RWPE2 (cell line): ENCODE results near the gene CPM.

ENCODE experiments used
- ATAC-seq: fragments of 200-7000 bp; cut with Tn5 transposase; 3 replicates; pipeline ENCODE4 v1.9.1; 2021; ENCODE audit warnings: low read depth
- DNase-seq: peaks from one replicate; pipeline ENCODE4 v3.0.0-alpha.2; 2020; ENCODE audit warnings: low spot score
- H3K27ac ChIP-seq: fragments of 450-650 bp; 2 replicates; pipeline ENCODE4 v1.5.1; 2017; ENCODE audit warnings: mild to moderate bottlenecking; ENCODE audit not compliant: poor library complexity, severe bottlenecking
- H3K27me3 ChIP-seq: fragments of 250-450 bp; sonication (Bioruptor Pico); 2 replicates; pipeline ENCODE4 v1.5.1; 2021; ENCODE audit warnings: mild to moderate bottlenecking, moderate library complexity; ENCODE audit not compliant: insufficient read depth, poor library complexity, severe bottlenecking
- H3K36me3 ChIP-seq: fragments of 250-450 bp; sonication (Bioruptor Pico); 2 replicates; pipeline ENCODE4 v1.5.1; 2020; ENCODE audit warnings: low read depth, mild to moderate bottlenecking, moderate library complexity
- H3K4me1 ChIP-seq: fragments of 250-450 bp; sonication (Bioruptor Pico); 2 replicates; pipeline ENCODE4 v1.5.1; 2021; ENCODE audit warnings: mild to moderate bottlenecking, moderate library complexity; ENCODE audit not compliant: insufficient read depth, poor library complexity, severe bottlenecking
- H3K4me3 ChIP-seq: fragments of 250-450 bp; sonication (Bioruptor Pico); 2 replicates; pipeline ENCODE4 v1.5.1; 2021; ENCODE audit warnings: mild to moderate bottlenecking, moderate library complexity; ENCODE audit not compliant: severe bottlenecking
- H3K9me3 ChIP-seq: fragments of 250-450 bp; sonication (Bioruptor Pico); 2 replicates; pipeline ENCODE4 v1.5.1; 2021; ENCODE audit warnings: mild to moderate bottlenecking, moderate library complexity; ENCODE audit not compliant: severe bottlenecking
- CTCF ChIP-seq: fragments of 450-650 bp; IDR thresholded peaks from one replicate; pipeline ENCODE4 v1.5.1; 2017; ENCODE audit warnings: mild to moderate bottlenecking, moderate library complexity; ENCODE audit not compliant: poor library complexity, severe bottlenecking

CPM gene

GRCh38 chr12:68911197-68911718 is 21.7 kb downstream of the CPM start:
- DNase-seq (no peak), ATAC-seq (no peak)
- Histone ChIP-seq H3K4me1 (peaks cover 17% of the 10 kb centered on the region), H3K27me3 (no peaks in the 10 kb centered on the region), H3K9me3 (no peaks in the 10 kb centered on the region), H3K36me3 (no peaks in the 10 kb centered on the region), H3K4me3 (no peak overlapping the region), H3K27ac (no peak overlapping the region)
- no peak for TF ChIP-seq CTCF

GRCh38 chr12:68910128-68910527 is 22.8 kb downstream of the CPM start:
- TF ChIP-seq CTCF, result no peak
- H3K27ac ChIP-seq, result no peak overlapping the region
- no peaks in the 10 kb centered on the region for H3K9me3 ChIP-seq
- no peak overlapping the region for H3K4me3 ChIP-seq
- ATAC-seq, result peak; percentile 87
- peaks cover 11% of the 10 kb centered on the region for H3K4me1 ChIP-seq
- no peak for DNase-seq
- H3K27me3 ChIP-seq, result no peaks in the 10 kb centered on the region
- no peaks in the 10 kb centered on the region for H3K36me3 ChIP-seq

- Histone ChIP-seq H3K4me3 (no peak overlapping the region), H3K27me3 (no peaks in the 10 kb centered on the region), H3K9me3 (no peaks in the 10 kb centered on the region), H3K36me3 (no peaks in the 10 kb centered on the region), H3K27ac (no peak overlapping the region), H3K4me1 (peaks cover 5% of the 10 kb centered on the region)
- no peak for ATAC-seq
- no peak for TF ChIP-seq CTCF
- no peak for DNase-seq
Observed at GRCh38 chr12:68908076-68908475, 24.9 kb downstream of the CPM start.

- TF ChIP-seq CTCF, result no peak
- peaks cover 5% of the 10 kb centered on the region for H3K4me1 ChIP-seq
Observed at GRCh38 chr12:68905733-68906132, 27.2 kb downstream of the CPM start.

GRCh38 chr12:68904351-68904962 is 28.5 kb downstream of the CPM start:
- no peaks in the 10 kb centered on the region for H3K36me3 ChIP-seq
- ATAC-seq, result no peak
- no peak for TF ChIP-seq CTCF
- H3K4me1 ChIP-seq, result no peaks in the 10 kb centered on the region
- H3K27me3 ChIP-seq, result no peaks in the 10 kb centered on the region
- H3K9me3 ChIP-seq, result no peaks in the 10 kb centered on the region
- no peak for DNase-seq
- H3K27ac ChIP-seq, result no peak overlapping the region
- no peak overlapping the region for H3K4me3 ChIP-seq

More at GRCh38 chr12:68905733-68906132, 27.2 kb downstream of the CPM start:
- no peak for ATAC-seq
- Histone ChIP-seq H3K9me3 (no peaks in the 10 kb centered on the region), H3K27ac (no peak overlapping the region), H3K27me3 (no peaks in the 10 kb centered on the region), H3K36me3 (no peaks in the 10 kb centered on the region), H3K4me3 (no peak overlapping the region)
- no peak for DNase-seq
